Measurements from ENCODE around the gene YBEY.
"Not testable (repeated sequence)": the region's sequence is repeated elsewhere in the genome, so short reads cannot be mapped to it uniquely, and the experiment has no call there.

Gene YBEY

GRCh38 chr21:46307625-46308024, 21.5 kb downstream of the YBEY start:
- DNase-seq, result no peak

- no peak for DNase-seq
These were observed 22.3 kb downstream of the YBEY start for GRCh38 chr21:46308431-46308830.

- DNase-seq, result not testable (repeated sequence)
These were observed 24.1 kb downstream of the YBEY start for GRCh38 chr21:46310260-46310659.

GRCh38 chr21:46311568-46311967, 25.4 kb downstream of the YBEY start:
- no peak for DNase-seq

- DNase-seq, result no peak
These were observed 26.8 kb downstream of the YBEY start for GRCh38 chr21:46312949-46313348.

GRCh38 chr21:46314441-46315020, 28.4 kb downstream of the YBEY start:
- DNase-seq, result no peak

GRCh38 chr21:46316708-46317324, 30.7 kb downstream of the YBEY start:
- DNase-seq, result no peak

- DNase-seq, result no peak
These were observed 31.7 kb downstream of the YBEY start for GRCh38 chr21:46317710-46318463.

- no peak for DNase-seq
These were observed 32.3 kb downstream of the YBEY start for GRCh38 chr21:46318464-46318845.

- no peak for DNase-seq
These were observed 33.0 kb downstream of the YBEY start for GRCh38 chr21:46319186-46319585.

- DNase-seq, result no peak
These were observed 34.2 kb downstream of the YBEY start for GRCh38 chr21:46320331-46320801.

GRCh38 chr21:46322351-46323226, 36.4 kb downstream of the YBEY start:
- peak; percentile 41 to 52 for DNase-seq

GRCh38 chr21:46323227-46323709, 37.1 kb downstream of the YBEY start:
- no peak for DNase-seq

- peak; percentile 97 to 98 for DNase-seq
These were observed 37.7 kb downstream of the YBEY start, which contains the start of the genes C21orf58 and PCNT for GRCh38 chr21:46323710-46324389. TSS of gene C21orf58 (minus strand) at chr21:46323870. CDS start at chr21:46322738, 1,132 bp downstream. TSS of gene PCNT (plus strand) at chr21:46324156. CDS start at chr21:46324229, 73 bp downstream.

GRCh38 chr21:46324390-46325072, 38.4 kb downstream of the YBEY start:
- peak; percentile 86 to 90 for DNase-seq

- peak; percentile 63 to 65 for DNase-seq
These were observed 39.2 kb downstream of the YBEY start for GRCh38 chr21:46325073-46325912.

GRCh38 chr21:46326110-46326703, 40.1 kb downstream of the YBEY start:
- no peak for DNase-seq

- DNase-seq, result no peak
These were observed 41.6 kb downstream of the YBEY start for GRCh38 chr21:46327711-46328110.

GRCh38 chr21:46328151-46328550, 42.0 kb downstream of the YBEY start:
- no peak for DNase-seq

GRCh38 chr21:46329796-46330195, 43.7 kb downstream of the YBEY start:
- DNase-seq, result no peak

Measured in activated T-cell treated with anti-CD3 and anti-CD28 coated beads, Interleukin-2, amount 50 U/mL, for 48 hours (primary cell).